Endothelial cell of umbilical vein (primary cell): Measurements from ENCODE around the gene HACE1. TPM values are rescaled to one million over a fixed set of nuclear protein-coding genes. Genes with fewer than 3 reads are reported as not detected.

Experiments used
- BruUV-seq: library from RNA; stranded (reverse); fragments of 400-500 nt; replicated peaks from 2 replicates; lab custom pipeline; 2021; lab: Mats Ljungman, UMichigan
- CTCF ChIA-PET: fragments of 300-600, 350-600 bp; sonication (Branson Sonifier 250); formaldehyde crosslinking; loops from one replicate; lab custom pipeline; 2021; ENCODE audit warnings: antibody characterized with exemption, inconsistent platforms; lab: Charles Lee
- POLR2A ChIA-PET: fragments of 300-600, 350-600 bp; sonication (Branson Sonifier 250); formaldehyde crosslinking; loops from one replicate; lab custom pipeline; 2021; ENCODE audit warnings: antibody characterized with exemption, inconsistent platforms; lab: Charles Lee
- DNase-seq: peaks from one replicate; pipeline ENCODE4 v3.0.0-alpha.2; 2011; ENCODE audit warnings: low read depth, low spot score
- FAIRE-seq: peaks from 2 replicates; lab custom pipeline; 2011; peaks lifted over from hg19 to GRCh38; lab: Jason Lieb, UNC
- H2AFZ ChIP-seq: 2 replicates; pipeline ENCODE4 v1.6.0; 2012; ENCODE audit warnings: low read depth, low read length, control low read depth, inconsistent platforms
- H3K27ac ChIP-seq: 2 replicates; pipeline ENCODE4 v1.5.1; 2011; ENCODE audit warnings: low read depth, mild to moderate bottlenecking, control low read depth, low read length, moderate library complexity; ENCODE audit not compliant: insufficient read depth
- H3K27me3 ChIP-seq, 2 experiments: 2 replicates each; pipeline versions ENCODE4 v1.6.0 to v1.6.1; 2011; ENCODE audit warnings: low read length in 2 of 2, mixed read lengths in 1 of 2; ENCODE audit not compliant: control insufficient read depth in 2 of 2, insufficient read depth in 2 of 2
- H3K36me3 ChIP-seq, 2 experiments: 2 replicates in 1 of 2; 3 replicates in 1 of 2; pipeline ENCODE4 v1.5.1; 2011; ENCODE audit warnings: low read length in 2 of 2, mild to moderate bottlenecking in 1 of 2, moderate library complexity in 1 of 2; ENCODE audit not compliant: control insufficient read depth in 2 of 2, insufficient read depth in 2 of 2; ENCODE audit errors: extremely low read depth in 1 of 2
- H3K4me1 ChIP-seq: 3 replicates; pipeline ENCODE4 v1.5.1; 2011; ENCODE audit warnings: mild to moderate bottlenecking, low read length; ENCODE audit not compliant: control insufficient read depth, insufficient read depth; ENCODE audit errors: extremely low read depth
- H3K4me2 ChIP-seq: 2 replicates; pipeline ENCODE4 v1.6.1; 2011; ENCODE audit warnings: low read length, control low read depth, mixed read lengths; ENCODE audit not compliant: insufficient read depth
- H3K4me3 ChIP-seq, 3 experiments: fragments of 200-600 bp in 1 of 3; sonication (generic), shearing (Covaris generic) in 1 of 3; replicated peaks in 1 of 3; 2 replicates each; pipeline ENCODE4 v1.5.1; 2011 to 2016; ENCODE audit warnings: control low read depth in 3 of 3, low read length in 3 of 3, mild to moderate bottlenecking in 2 of 3, inconsistent platforms in 1 of 3, low read depth in 1 of 3, moderate library complexity in 1 of 3; ENCODE audit not compliant: insufficient read depth in 1 of 3
- H3K79me2 ChIP-seq: 2 replicates; pipeline ENCODE4 v1.6.0; 2012; ENCODE audit warnings: low read length, inconsistent platforms; ENCODE audit not compliant: control insufficient read depth, insufficient read depth
- H3K9ac ChIP-seq: replicated peaks from 2 replicates; pipeline ENCODE3; 2011; ENCODE audit warnings: low read length, control low read depth; ENCODE audit not compliant: insufficient read depth; ENCODE audit errors: extremely low read depth
- H3K9me1 ChIP-seq: replicated peaks from 3 replicates; pipeline ENCODE4 v1.6.0; 2011; ENCODE audit warnings: mild to moderate bottlenecking, low read length; ENCODE audit not compliant: control insufficient read depth, insufficient read depth; ENCODE audit errors: extremely low read depth
- H3K9me3 ChIP-seq: replicated peaks from 2 replicates; pipeline ENCODE4 v1.5.1; 2012; ENCODE audit warnings: low read length, inconsistent platforms; ENCODE audit not compliant: control insufficient read depth, insufficient read depth
- H4K20me1 ChIP-seq: replicated peaks from 2 replicates; pipeline ENCODE3; 2011; ENCODE audit warnings: mild to moderate bottlenecking, low read length; ENCODE audit not compliant: control insufficient read depth, insufficient read depth; ENCODE audit errors: extremely low read depth
- EZH2 ChIP-seq: IDR thresholded peaks from 2 replicates; pipeline ENCODE4 v1.6.1; 2012; ENCODE audit warnings: borderline replicate concordance, low read depth, mild to moderate bottlenecking, moderate library complexity, low read length, inconsistent platforms; ENCODE audit not compliant: severe bottlenecking
- FOS ChIP-seq: IDR thresholded peaks from 2 replicates; pipeline ENCODE4 v1.6.1; 2011; ENCODE audit warnings: mild to moderate bottlenecking, low read length, moderate library complexity, borderline replicate concordance; ENCODE audit not compliant: insufficient read depth
- GATA2 ChIP-seq: IDR thresholded peaks from 2 replicates; pipeline ENCODE4 v1.7.0; 2011; ENCODE audit warnings: low read depth, mild to moderate bottlenecking, moderate library complexity, mixed read lengths, low read length; ENCODE audit not compliant: insufficient read length, insufficient read depth
- JUN ChIP-seq: IDR thresholded peaks from 2 replicates; pipeline ENCODE4 v1.6.1; 2011; ENCODE audit warnings: borderline replicate concordance, low read depth; ENCODE audit not compliant: insufficient read length, insufficient read depth
- MYC ChIP-seq: IDR thresholded peaks from one replicate; pipeline ENCODE4 v1.6.1; 2011; ENCODE audit warnings: mild to moderate bottlenecking, low read depth, low read length
- POLR2A ChIP-seq: IDR thresholded peaks from 2 replicates; pipeline ENCODE4 v1.6.1; 2012; ENCODE audit warnings: low read depth, mild to moderate bottlenecking, control low read depth, low read length
- POLR2AphosphoS5 ChIP-seq: IDR thresholded peaks from 2 replicates; pipeline ENCODE4 v1.6.1; 2012; ENCODE audit warnings: low read depth, mild to moderate bottlenecking, control low read depth, low read length, moderate library complexity; ENCODE audit not compliant: insufficient read depth
- dilution Hi-C: fragments of 300-500 bp; cut with MboI; formaldehyde crosslinking; loops from one replicate; pipeline ENCODE4 v1.15.0; 2019; ENCODE audit warnings: low sequenced_read_pairs; ENCODE audit not compliant: extremely low pct_ligation_motif_present
- intact Hi-C: fragments of 100-400 bp; cut with micrococcal nuclease; formaldehyde crosslinking; loops from one replicate; pipeline ENCODE4 v1.10.0; 2022
- polyA plus RNA-seq, 4 experiments: library from polyadenylated mRNA; depleted of rRNA in 3 of 4; stranded (reverse) in 3 of 4; unstranded in 1 of 4; fragments of >200 nt; gene quantifications; 2 replicates each; pipeline versions ENCODE4 v1.2.1 to v1.2.3, GENCODE V29; 2011 to 2012; ENCODE audit warnings: missing spikeins in 1 of 4
- total RNA-seq: library from RNA; stranded (reverse); gene quantifications from 2 replicates; pipeline ENCODE4 v1.2.3, GENCODE V29; 2021
- TF ChIP-seq, protein P1 (sequence below), 2 donors: IDR thresholded peaks; 1 replicate in 1 of 2; 2 replicates in 1 of 2; pipeline ENCODE4 v1.5.1; 2011; ENCODE audit warnings: low read length in 2 of 2, mild to moderate bottlenecking in 2 of 2, moderate library complexity in 2 of 2, control low read depth in 1 of 2, inconsistent platforms in 1 of 2, low read depth in 1 of 2; ENCODE audit not compliant: insufficient read depth in 1 of 2; ENCODE audit errors: extremely low read depth in 1 of 2
- TF ChIP-seq, protein P2 (sequence below): IDR thresholded peaks from 2 replicates; pipeline ENCODE4 v1.6.1; 2011; ENCODE audit not compliant: insufficient read depth, insufficient read length

Gene HACE1
- total and polyA plus RNA-seq, 2 donors (not counting 3 experiments of a cell fraction or from before 2014, with no cell fraction given), result 4.9 to 14.8 TPM

DNA sequence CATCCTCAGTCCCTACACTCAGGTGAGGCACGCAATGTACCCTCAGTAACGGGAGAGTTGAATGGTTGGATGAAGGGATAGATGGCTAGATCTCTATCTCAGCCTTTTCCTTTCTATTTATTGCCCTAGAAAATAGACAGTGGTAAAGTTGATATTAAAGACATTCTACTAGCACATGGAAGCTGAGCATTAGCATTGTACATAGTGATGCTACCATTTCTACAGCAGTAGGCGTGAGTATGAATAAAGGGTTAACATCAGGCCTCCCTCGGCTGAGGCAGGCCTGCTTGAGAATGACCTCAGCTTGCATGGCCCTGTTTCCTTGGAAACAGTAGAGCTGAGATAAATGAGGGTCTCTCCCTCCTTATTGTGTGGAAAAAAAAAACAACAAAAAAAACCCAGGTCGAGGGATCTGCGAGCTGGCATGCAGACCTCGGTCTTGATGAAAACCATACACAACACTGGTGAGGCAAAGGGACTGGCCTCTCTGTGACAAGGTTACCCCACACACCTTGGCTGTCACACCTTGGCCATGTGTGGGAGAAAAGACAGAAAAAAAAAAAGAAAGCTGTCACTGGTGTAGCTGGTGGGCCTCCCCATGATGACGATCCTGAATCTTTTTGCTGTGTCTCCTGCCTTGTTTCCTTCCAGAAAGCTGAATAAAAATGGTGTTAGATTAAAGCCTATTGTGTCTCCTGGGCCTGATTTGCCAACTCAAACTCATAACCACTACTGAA is 160.0 kb downstream of the HACE1 start:
- no TSS peak for BruUV-seq
- H3K27me3 ChIP-seq, result no peaks in the 10 kb centered on the region
- no peaks in the 10 kb centered on the region for H3K79me2 ChIP-seq
- DNase-seq (no peak), FAIRE-seq (no peak)
- H3K27ac ChIP-seq, result no peak overlapping the region
- dilution Hi-C loops, result no loop called here
- ChIA-PET CTCF (interaction anchor here (0.7 kb wide), 1 partner anchor 1465 kb away, joined by 3 read pairs; no protein-coding TSS in a partner anchor), POLR2A (interaction anchor here (0.5 kb wide), 1 partner anchor 20 kb away, joined by 4 read pairs; no protein-coding TSS in a partner anchor)
- no peaks in the 10 kb centered on the region for H4K20me1 ChIP-seq
- no peak overlapping the region for H2AFZ ChIP-seq
- no peaks in the 10 kb centered on the region for H3K9me1 ChIP-seq
- no peak overlapping the region for H3K4me3 ChIP-seq
- TF ChIP-seq, protein P1, sequence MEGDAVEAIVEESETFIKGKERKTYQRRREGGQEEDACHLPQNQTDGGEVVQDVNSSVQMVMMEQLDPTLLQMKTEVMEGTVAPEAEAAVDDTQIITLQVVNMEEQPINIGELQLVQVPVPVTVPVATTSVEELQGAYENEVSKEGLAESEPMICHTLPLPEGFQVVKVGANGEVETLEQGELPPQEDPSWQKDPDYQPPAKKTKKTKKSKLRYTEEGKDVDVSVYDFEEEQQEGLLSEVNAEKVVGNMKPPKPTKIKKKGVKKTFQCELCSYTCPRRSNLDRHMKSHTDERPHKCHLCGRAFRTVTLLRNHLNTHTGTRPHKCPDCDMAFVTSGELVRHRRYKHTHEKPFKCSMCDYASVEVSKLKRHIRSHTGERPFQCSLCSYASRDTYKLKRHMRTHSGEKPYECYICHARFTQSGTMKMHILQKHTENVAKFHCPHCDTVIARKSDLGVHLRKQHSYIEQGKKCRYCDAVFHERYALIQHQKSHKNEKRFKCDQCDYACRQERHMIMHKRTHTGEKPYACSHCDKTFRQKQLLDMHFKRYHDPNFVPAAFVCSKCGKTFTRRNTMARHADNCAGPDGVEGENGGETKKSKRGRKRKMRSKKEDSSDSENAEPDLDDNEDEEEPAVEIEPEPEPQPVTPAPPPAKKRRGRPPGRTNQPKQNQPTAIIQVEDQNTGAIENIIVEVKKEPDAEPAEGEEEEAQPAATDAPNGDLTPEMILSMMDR (IDR thresholded peaks at IDR 0.05; ENCODE audit: extremely low read depth in 1 of 2, insufficient read depth in 1 of 2, low read depth in 1 of 2, low read length in 2 of 2), result no peak
- no peak for TF ChIP-seq JUN
- no peak for TF ChIP-seq GATA2
- no peaks in the 10 kb centered on the region for H3K9me3 ChIP-seq
- H3K4me2 ChIP-seq, result no peak overlapping the region
- no peak overlapping the region for H3K9ac ChIP-seq
- H3K4me1 ChIP-seq, result peaks cover 28% of the 10 kb centered on the region
- H3K36me3 ChIP-seq, result no peaks in the 10 kb centered on the region
- intact Hi-C loops, result loop anchor here (10.0 kb wide), 1 partner anchor 155 kb away; the partner anchor contains the start of gene HACE1

DNA sequence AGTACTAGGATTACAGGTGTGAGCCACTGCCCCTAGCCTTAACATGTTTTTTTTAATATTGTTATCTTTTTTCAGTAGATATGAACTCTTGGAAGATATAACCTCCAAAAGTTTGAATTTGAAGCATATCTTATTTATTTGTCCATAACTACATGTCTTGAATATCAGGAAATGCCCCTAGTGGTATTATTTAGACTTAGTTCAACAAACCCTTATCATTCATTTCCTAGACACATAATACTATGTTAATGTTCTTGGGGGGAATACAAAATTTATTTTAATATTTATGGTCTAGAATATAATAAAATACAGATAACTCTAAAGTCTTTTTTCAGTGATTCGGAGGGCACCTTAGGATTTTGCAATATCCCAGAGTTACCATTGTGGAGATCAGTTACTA is 160.7 kb downstream of the HACE1 start:
- Histone ChIP-seq H3K79me2 (no peaks in the 10 kb centered on the region), H3K36me3 (no peaks in the 10 kb centered on the region), H3K27me3 (no peaks in the 10 kb centered on the region), H2AFZ (no peak overlapping the region), H3K9me3 (no peaks in the 10 kb centered on the region), H3K9me1 (no peaks in the 10 kb centered on the region), H3K9ac (no peak overlapping the region), H3K4me3 (no peak overlapping the region), H3K4me2 (no peak overlapping the region), H3K27ac (no peak overlapping the region), H3K4me1 (peaks cover 20% of the 10 kb centered on the region), H4K20me1 (no peaks in the 10 kb centered on the region)
- TF ChIP-seq POLR2AphosphoS5 (no peak), MYC (no peak), FOS (no peak), POLR2A (no peak), GATA2 (no peak), JUN (no peak), EZH2 (no peak)
- TF ChIP-seq, protein P1 (IDR thresholded peaks at IDR 0.05; ENCODE audit: extremely low read depth in 1 of 2, insufficient read depth in 1 of 2, low read depth in 1 of 2, low read length in 2 of 2), result no peak
- TF ChIP-seq, protein P2, sequence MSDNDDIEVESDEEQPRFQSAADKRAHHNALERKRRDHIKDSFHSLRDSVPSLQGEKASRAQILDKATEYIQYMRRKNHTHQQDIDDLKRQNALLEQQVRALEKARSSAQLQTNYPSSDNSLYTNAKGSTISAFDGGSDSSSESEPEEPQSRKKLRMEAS, result no peak
- ChIA-PET CTCF (no interaction called here), POLR2A (no interaction called here)
- no TSS peak for BruUV-seq
- intact Hi-C loops (no loop called here), dilution Hi-C loops (no loop called here)
- no peak for FAIRE-seq
- DNase-seq, result no peak
